Kidney epithelial cell (primary cell): ENCODE measurements around the gene NF1. TPM values are rescaled to one million over a fixed set of nuclear protein-coding genes. Genes with fewer than 3 reads are reported as not detected.

Experiments
- DNase-seq: peaks from one replicate; pipeline ENCODE4 v3.0.0-alpha.2; 2010; ENCODE audit warnings: low read depth
- H3K27me3 ChIP-seq: 2 replicates; pipeline ENCODE4 v1.6.0; 2011; ENCODE audit warnings: low read length; ENCODE audit not compliant: control insufficient read depth, insufficient read depth
- H3K36me3 ChIP-seq: 2 replicates; pipeline ENCODE4 v1.5.1; 2011; ENCODE audit warnings: low read length; ENCODE audit not compliant: control insufficient read depth, insufficient read depth
- H3K4me3 ChIP-seq: 2 replicates; pipeline ENCODE4 v1.5.1; 2011; ENCODE audit warnings: low read depth, mild to moderate bottlenecking, control low read depth, low read length
- total RNA-seq: library from RNA; depleted of rRNA; stranded (reverse); fragments of >200 nt; gene quantifications from 2 replicates; pipeline ENCODE4 v1.2.3, GENCODE V29; 2015
- TF ChIP-seq, protein P1 (sequence below): IDR thresholded peaks from 2 replicates; pipeline ENCODE4 v1.5.1; 2011; ENCODE audit warnings: mild to moderate bottlenecking, moderate library complexity, low read length, control low read depth, inconsistent platforms; ENCODE audit not compliant: insufficient read depth, poor library complexity, severe bottlenecking

The NF1 gene
- total RNA-seq, 1 donor from 2014 or later: 49.6 TPM

DNA sequence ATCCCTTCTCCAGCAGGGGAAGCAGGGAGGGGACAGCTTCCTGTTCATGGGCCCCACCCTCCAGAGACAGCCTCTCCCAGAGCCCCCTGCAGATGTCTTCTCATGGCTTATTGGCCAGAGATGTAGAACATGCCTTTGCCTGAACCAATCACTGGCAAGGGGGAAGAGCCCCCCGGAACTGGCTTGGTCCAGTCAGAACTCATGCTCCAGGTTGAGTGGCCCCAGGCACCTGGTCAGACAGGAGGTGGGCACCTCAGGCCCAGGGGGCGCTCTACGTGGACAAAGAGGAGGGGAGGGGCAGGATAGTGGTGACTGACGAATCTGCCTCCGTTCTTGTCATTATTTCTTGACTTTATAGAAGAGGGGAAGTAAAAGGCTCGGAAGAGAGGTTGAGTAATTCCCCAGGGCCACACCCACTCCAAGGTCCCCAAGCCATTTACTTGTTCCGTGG lies 320.3 kb downstream of the NF1 start:
- Histone ChIP-seq H3K4me3 (no peak overlapping the region), H3K36me3 (no peaks in the 10 kb centered on the region), H3K27me3 (peaks cover 2% of the 10 kb centered on the region)
- no peak for DNase-seq
- TF ChIP-seq, protein P1, sequence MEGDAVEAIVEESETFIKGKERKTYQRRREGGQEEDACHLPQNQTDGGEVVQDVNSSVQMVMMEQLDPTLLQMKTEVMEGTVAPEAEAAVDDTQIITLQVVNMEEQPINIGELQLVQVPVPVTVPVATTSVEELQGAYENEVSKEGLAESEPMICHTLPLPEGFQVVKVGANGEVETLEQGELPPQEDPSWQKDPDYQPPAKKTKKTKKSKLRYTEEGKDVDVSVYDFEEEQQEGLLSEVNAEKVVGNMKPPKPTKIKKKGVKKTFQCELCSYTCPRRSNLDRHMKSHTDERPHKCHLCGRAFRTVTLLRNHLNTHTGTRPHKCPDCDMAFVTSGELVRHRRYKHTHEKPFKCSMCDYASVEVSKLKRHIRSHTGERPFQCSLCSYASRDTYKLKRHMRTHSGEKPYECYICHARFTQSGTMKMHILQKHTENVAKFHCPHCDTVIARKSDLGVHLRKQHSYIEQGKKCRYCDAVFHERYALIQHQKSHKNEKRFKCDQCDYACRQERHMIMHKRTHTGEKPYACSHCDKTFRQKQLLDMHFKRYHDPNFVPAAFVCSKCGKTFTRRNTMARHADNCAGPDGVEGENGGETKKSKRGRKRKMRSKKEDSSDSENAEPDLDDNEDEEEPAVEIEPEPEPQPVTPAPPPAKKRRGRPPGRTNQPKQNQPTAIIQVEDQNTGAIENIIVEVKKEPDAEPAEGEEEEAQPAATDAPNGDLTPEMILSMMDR: no peak

GRCh38 chr17:31415640-31416502 lies 321.1 kb downstream of the NF1 start:
- peaks cover 6% of the 10 kb centered on the region for H3K27me3 ChIP-seq
- TF ChIP-seq, protein P1: no peak
- no peaks in the 10 kb centered on the region for H3K36me3 ChIP-seq
- no peak for DNase-seq
- H3K4me3 ChIP-seq: no peak overlapping the region

- H3K4me3 ChIP-seq: no peak overlapping the region
- no peaks in the 10 kb centered on the region for H3K36me3 ChIP-seq
- no peak for DNase-seq
- H3K27me3 ChIP-seq: peaks cover 6% of the 10 kb centered on the region
- TF ChIP-seq, protein P1: no peak
These were observed 321.7 kb downstream of the NF1 start for GRCh38 chr17:31416503-31416923.

- DNase-seq: no peak
- TF ChIP-seq, protein P1: no peak
- no peaks in the 10 kb centered on the region for H3K36me3 ChIP-seq
These were observed 322.4 kb downstream of the NF1 start for GRCh38 chr17:31417051-31417792.

DNA sequence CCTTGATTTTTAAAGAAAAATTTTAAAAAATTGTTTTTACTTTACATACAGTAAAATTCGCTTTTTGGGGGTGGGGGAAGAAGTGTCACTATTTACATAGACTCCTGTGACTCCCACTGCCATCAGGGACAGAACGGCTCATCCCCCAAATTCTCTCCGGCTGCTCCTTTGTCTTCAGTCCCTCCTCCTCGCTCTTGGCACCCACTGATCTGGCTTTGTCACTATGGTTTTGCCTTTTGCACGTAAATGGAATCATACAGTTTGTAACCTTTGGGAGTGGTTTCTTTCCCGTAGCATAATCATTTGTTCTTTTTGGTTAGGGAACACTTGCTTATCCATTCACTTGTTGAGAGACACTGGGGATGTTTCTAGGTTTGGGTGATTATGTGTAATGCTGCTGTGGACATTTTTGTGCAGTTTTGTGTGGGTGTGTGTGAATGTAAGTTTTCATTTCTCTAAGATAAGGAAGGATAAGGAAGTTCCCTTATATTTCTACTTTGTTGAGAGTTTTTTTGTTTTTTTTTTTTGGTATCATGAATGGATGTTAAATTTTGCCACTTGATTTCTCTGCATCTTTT lies 324.1 kb downstream of the NF1 start:
- TF ChIP-seq, protein P1: no peak
- no peak for DNase-seq
- H3K27me3 ChIP-seq: peaks cover 4% of the 10 kb centered on the region
- no peak overlapping the region for H3K4me3 ChIP-seq
- H3K36me3 ChIP-seq: no peaks in the 10 kb centered on the region

More at GRCh38 chr17:31417051-31417792, 322.4 kb downstream of the NF1 start:
- peaks cover 6% of the 10 kb centered on the region for H3K27me3 ChIP-seq
- H3K4me3 ChIP-seq: no peak overlapping the region
